ENCODE data around the gene CSTF1.

Gene CSTF1

DNA sequence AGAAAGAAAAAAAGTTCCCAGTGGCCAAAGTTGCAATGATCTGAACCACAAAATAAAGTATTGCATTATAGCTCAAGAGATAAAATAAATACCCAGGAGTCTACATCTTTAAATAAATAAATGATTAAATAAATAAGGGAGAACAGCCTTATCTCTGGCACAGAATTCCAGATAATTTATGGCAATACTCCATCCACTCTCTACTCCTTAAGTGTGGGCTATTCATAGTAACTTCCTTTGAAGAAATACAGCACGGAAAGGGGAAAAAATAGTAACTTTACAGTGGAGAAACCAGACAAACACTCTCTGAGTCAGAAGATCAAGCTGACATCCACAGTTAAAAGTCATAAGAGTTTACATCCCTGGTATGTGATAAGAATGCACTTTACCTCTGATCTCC lies 12.1 kb upstream of the CSTF1 start:
- TF ChIP-seq, protein P1, sequence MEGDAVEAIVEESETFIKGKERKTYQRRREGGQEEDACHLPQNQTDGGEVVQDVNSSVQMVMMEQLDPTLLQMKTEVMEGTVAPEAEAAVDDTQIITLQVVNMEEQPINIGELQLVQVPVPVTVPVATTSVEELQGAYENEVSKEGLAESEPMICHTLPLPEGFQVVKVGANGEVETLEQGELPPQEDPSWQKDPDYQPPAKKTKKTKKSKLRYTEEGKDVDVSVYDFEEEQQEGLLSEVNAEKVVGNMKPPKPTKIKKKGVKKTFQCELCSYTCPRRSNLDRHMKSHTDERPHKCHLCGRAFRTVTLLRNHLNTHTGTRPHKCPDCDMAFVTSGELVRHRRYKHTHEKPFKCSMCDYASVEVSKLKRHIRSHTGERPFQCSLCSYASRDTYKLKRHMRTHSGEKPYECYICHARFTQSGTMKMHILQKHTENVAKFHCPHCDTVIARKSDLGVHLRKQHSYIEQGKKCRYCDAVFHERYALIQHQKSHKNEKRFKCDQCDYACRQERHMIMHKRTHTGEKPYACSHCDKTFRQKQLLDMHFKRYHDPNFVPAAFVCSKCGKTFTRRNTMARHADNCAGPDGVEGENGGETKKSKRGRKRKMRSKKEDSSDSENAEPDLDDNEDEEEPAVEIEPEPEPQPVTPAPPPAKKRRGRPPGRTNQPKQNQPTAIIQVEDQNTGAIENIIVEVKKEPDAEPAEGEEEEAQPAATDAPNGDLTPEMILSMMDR (IDR thresholded peaks at IDR 0.05; ENCODE audit: low read depth, low read length, missing control alignments) = no peak

DNA sequence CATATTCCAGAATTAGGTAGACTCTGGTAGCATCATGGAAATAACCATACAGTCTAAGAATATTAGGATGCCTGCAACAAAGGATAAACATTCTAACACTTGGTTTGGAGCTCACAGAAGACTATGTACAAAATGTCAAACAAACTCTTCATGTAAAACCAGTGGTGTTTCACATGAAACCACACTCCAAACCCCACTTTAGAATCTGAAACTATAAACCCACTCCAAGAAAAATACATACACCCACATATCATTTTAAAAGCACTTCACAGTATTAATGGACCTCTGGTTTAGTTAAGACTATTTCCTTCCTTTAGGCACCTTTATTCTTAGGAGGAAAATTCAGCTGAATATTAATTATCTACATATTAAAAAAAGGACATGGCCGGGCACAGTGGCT lies 10.9 kb upstream of the CSTF1 start:
- TF ChIP-seq, protein P1 (IDR thresholded peaks at IDR 0.05; ENCODE audit: low read depth, low read length, missing control alignments) = no peak
- H3K4me3 ChIP-seq (replicated peaks; ENCODE audit: low read depth, low read length) = no peak overlapping the region
- DNase-seq (ENCODE audit: extremely low read depth, low read depth) = no peak

More for the DNA sequence above, 12.1 kb upstream of the CSTF1 start:
- no peak overlapping the region for H3K4me3 ChIP-seq (replicated peaks; ENCODE audit: low read depth, low read length)
- no peak for DNase-seq (ENCODE audit: extremely low read depth, low read depth)

DNA sequence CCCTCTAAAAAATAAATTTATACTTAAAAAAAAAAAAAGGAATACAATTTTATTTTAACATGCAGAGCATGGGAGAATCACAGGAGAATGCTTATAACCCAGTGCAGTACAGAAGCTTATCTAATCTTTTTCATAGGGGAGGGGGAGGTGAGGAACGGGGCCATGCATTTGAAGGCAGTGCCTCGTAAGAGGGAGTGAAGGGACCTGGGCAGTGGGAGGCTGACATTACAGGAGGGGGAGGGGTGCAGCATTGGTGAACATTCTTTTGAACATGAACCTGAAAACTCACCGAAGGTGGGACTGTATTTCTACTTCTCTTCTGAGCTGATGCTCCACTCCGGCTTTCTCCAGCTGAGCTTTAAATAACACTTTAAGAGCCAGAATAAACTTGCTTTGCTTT lies 9.7 kb upstream of the CSTF1 start:
- TF ChIP-seq, protein P1 (IDR thresholded peaks at IDR 0.05; ENCODE audit: low read depth, low read length, missing control alignments) = no peak
- DNase-seq (ENCODE audit: extremely low read depth, low read depth) = no peak
- H3K4me3 ChIP-seq (replicated peaks; ENCODE audit: low read depth, low read length) = no peak overlapping the region

GRCh38 chr20:56383334-56383733 lies 9.1 kb upstream of the CSTF1 start:
- no peak for DNase-seq (ENCODE audit: extremely low read depth, low read depth)
- no peak overlapping the region for H3K4me3 ChIP-seq (replicated peaks; ENCODE audit: low read depth, low read length)
- TF ChIP-seq, protein P1 (IDR thresholded peaks at IDR 0.05; ENCODE audit: low read depth, low read length, missing control alignments) = no peak

GRCh38 chr20:56385130-56385529 lies 7.3 kb upstream of the CSTF1 start:
- TF ChIP-seq, protein P1 (IDR thresholded peaks at IDR 0.05; ENCODE audit: low read depth, low read length, missing control alignments) = no peak
- no peak for DNase-seq (ENCODE audit: extremely low read depth, low read depth)

DNA sequence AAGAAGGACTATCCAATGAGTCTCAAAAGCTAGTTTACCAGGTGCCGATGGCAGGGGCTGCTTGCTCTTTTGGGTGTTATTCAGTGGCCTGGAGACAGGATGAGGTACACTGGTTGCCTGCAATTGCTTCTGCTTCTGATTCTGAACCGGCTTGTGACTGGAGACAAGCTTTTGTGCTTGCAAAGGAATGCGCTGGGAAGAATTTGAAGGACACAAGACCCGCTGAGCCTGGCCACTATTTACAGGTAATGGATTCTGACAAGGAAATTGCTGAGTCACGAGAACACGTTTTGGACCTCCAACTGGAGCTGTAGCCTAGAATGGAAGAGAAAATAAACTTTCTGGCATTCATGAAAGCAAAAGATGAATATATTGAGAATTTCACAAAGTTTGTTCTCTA lies 6.2 kb upstream of the CSTF1 start:
- TF ChIP-seq, protein P1 (IDR thresholded peaks at IDR 0.05; ENCODE audit: low read depth, low read length, missing control alignments) = no peak
- no peak overlapping the region for H3K4me3 ChIP-seq (replicated peaks; ENCODE audit: low read depth, low read length)
- no peak for DNase-seq (ENCODE audit: extremely low read depth, low read depth)

More at GRCh38 chr20:56385130-56385529, 7.3 kb upstream of the CSTF1 start:
- H3K4me3 ChIP-seq (replicated peaks; ENCODE audit: low read depth, low read length) = no peak overlapping the region

DNA sequence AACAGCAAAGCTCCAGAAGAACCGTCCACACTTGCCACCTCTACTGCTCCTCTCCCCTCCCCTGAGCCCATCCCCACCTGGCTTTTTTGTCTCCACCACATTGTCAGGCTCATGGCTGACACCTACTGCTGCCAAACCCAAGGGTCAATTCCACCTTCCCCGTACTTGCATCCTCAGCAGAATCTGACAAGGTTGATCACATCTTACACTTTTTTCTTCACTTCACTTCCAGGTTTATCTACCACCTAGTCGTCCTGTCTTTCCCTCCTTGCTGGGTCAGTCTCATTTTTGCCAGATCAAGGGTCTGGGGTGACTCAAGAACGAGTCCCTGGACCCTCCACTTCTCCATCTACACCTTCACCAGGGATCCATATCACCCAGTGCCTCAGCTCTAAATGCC lies 3.6 kb upstream of the CSTF1 start:
- TF ChIP-seq, protein P1 (IDR thresholded peaks at IDR 0.05; ENCODE audit: low read depth, low read length, missing control alignments) = no peak
- H3K4me3 ChIP-seq (replicated peaks; ENCODE audit: low read depth, low read length) = no peak overlapping the region
- DNase-seq (ENCODE audit: extremely low read depth, low read depth) = no peak

Measured in HFF-Myc (cell line).